Endothelial cell of umbilical vein (primary cell): ENCODE data around the gene CRY1. TPM values are rescaled to one million over a fixed set of nuclear protein-coding genes. Genes with fewer than 3 reads are reported as not detected.

ENCODE experiments used
- BruUV-seq: library from RNA; stranded (reverse); fragments of 400-500 nt; replicated peaks from 2 replicates; lab custom pipeline; 2021; lab: Mats Ljungman, UMichigan
- CTCF ChIA-PET: fragments of 300-600, 350-600 bp; sonication (Branson Sonifier 250); formaldehyde crosslinking; loops from one replicate; lab custom pipeline; 2021; ENCODE audit warnings: antibody characterized with exemption, inconsistent platforms; lab: Charles Lee
- POLR2A ChIA-PET: fragments of 300-600, 350-600 bp; sonication (Branson Sonifier 250); formaldehyde crosslinking; loops from one replicate; lab custom pipeline; 2021; ENCODE audit warnings: antibody characterized with exemption, inconsistent platforms; lab: Charles Lee
- DNase-seq: peaks from one replicate; pipeline ENCODE4 v3.0.0-alpha.2; 2011; ENCODE audit warnings: low read depth, low spot score
- FAIRE-seq: peaks from 2 replicates; lab custom pipeline; 2011; peaks lifted over from hg19 to GRCh38; lab: Jason Lieb, UNC
- H2AFZ ChIP-seq: 2 replicates; pipeline ENCODE4 v1.6.0; 2012; ENCODE audit warnings: low read depth, low read length, control low read depth, inconsistent platforms
- H3K27ac ChIP-seq: 2 replicates; pipeline ENCODE4 v1.5.1; 2011; ENCODE audit warnings: low read depth, mild to moderate bottlenecking, control low read depth, low read length, moderate library complexity; ENCODE audit not compliant: insufficient read depth
- H3K27me3 ChIP-seq, 2 experiments: 2 replicates each; pipeline versions ENCODE4 v1.6.0 to v1.6.1; 2011; ENCODE audit warnings: low read length in 2 of 2, mixed read lengths in 1 of 2; ENCODE audit not compliant: control insufficient read depth in 2 of 2, insufficient read depth in 2 of 2
- H3K36me3 ChIP-seq, 2 experiments: 2 replicates in 1 of 2; 3 replicates in 1 of 2; pipeline ENCODE4 v1.5.1; 2011; ENCODE audit warnings: low read length in 2 of 2, mild to moderate bottlenecking in 1 of 2, moderate library complexity in 1 of 2; ENCODE audit not compliant: control insufficient read depth in 2 of 2, insufficient read depth in 2 of 2; ENCODE audit errors: extremely low read depth in 1 of 2
- H3K4me1 ChIP-seq: 3 replicates; pipeline ENCODE4 v1.5.1; 2011; ENCODE audit warnings: mild to moderate bottlenecking, low read length; ENCODE audit not compliant: control insufficient read depth, insufficient read depth; ENCODE audit errors: extremely low read depth
- H3K4me2 ChIP-seq: 2 replicates; pipeline ENCODE4 v1.6.1; 2011; ENCODE audit warnings: low read length, control low read depth, mixed read lengths; ENCODE audit not compliant: insufficient read depth
- H3K4me3 ChIP-seq, 3 experiments: fragments of 200-600 bp in 1 of 3; sonication (generic), shearing (Covaris generic) in 1 of 3; replicated peaks in 1 of 3; 2 replicates each; pipeline ENCODE4 v1.5.1; 2011 to 2016; ENCODE audit warnings: control low read depth in 3 of 3, low read length in 3 of 3, mild to moderate bottlenecking in 2 of 3, inconsistent platforms in 1 of 3, low read depth in 1 of 3, moderate library complexity in 1 of 3; ENCODE audit not compliant: insufficient read depth in 1 of 3
- H3K79me2 ChIP-seq: 2 replicates; pipeline ENCODE4 v1.6.0; 2012; ENCODE audit warnings: low read length, inconsistent platforms; ENCODE audit not compliant: control insufficient read depth, insufficient read depth
- H3K9ac ChIP-seq: replicated peaks from 2 replicates; pipeline ENCODE3; 2011; ENCODE audit warnings: low read length, control low read depth; ENCODE audit not compliant: insufficient read depth; ENCODE audit errors: extremely low read depth
- H3K9me1 ChIP-seq: replicated peaks from 3 replicates; pipeline ENCODE4 v1.6.0; 2011; ENCODE audit warnings: mild to moderate bottlenecking, low read length; ENCODE audit not compliant: control insufficient read depth, insufficient read depth; ENCODE audit errors: extremely low read depth
- H3K9me3 ChIP-seq: replicated peaks from 2 replicates; pipeline ENCODE4 v1.5.1; 2012; ENCODE audit warnings: low read length, inconsistent platforms; ENCODE audit not compliant: control insufficient read depth, insufficient read depth
- H4K20me1 ChIP-seq: replicated peaks from 2 replicates; pipeline ENCODE3; 2011; ENCODE audit warnings: mild to moderate bottlenecking, low read length; ENCODE audit not compliant: control insufficient read depth, insufficient read depth; ENCODE audit errors: extremely low read depth
- CTCF ChIP-seq, 2 donors: IDR thresholded peaks; 1 replicate in 1 of 2; 2 replicates in 1 of 2; pipeline ENCODE4 v1.5.1; 2011; ENCODE audit warnings: low read length in 2 of 2, mild to moderate bottlenecking in 2 of 2, moderate library complexity in 2 of 2, control low read depth in 1 of 2, inconsistent platforms in 1 of 2, low read depth in 1 of 2; ENCODE audit not compliant: insufficient read depth in 1 of 2; ENCODE audit errors: extremely low read depth in 1 of 2
- EZH2 ChIP-seq: IDR thresholded peaks from 2 replicates; pipeline ENCODE4 v1.6.1; 2012; ENCODE audit warnings: borderline replicate concordance, low read depth, mild to moderate bottlenecking, moderate library complexity, low read length, inconsistent platforms; ENCODE audit not compliant: severe bottlenecking
- FOS ChIP-seq: IDR thresholded peaks from 2 replicates; pipeline ENCODE4 v1.6.1; 2011; ENCODE audit warnings: mild to moderate bottlenecking, low read length, moderate library complexity, borderline replicate concordance; ENCODE audit not compliant: insufficient read depth
- GATA2 ChIP-seq: IDR thresholded peaks from 2 replicates; pipeline ENCODE4 v1.7.0; 2011; ENCODE audit warnings: low read depth, mild to moderate bottlenecking, moderate library complexity, mixed read lengths, low read length; ENCODE audit not compliant: insufficient read length, insufficient read depth
- JUN ChIP-seq: IDR thresholded peaks from 2 replicates; pipeline ENCODE4 v1.6.1; 2011; ENCODE audit warnings: borderline replicate concordance, low read depth; ENCODE audit not compliant: insufficient read length, insufficient read depth
- MAX ChIP-seq: IDR thresholded peaks from 2 replicates; pipeline ENCODE4 v1.6.1; 2011; ENCODE audit not compliant: insufficient read depth, insufficient read length
- MYC ChIP-seq: IDR thresholded peaks from one replicate; pipeline ENCODE4 v1.6.1; 2011; ENCODE audit warnings: mild to moderate bottlenecking, low read depth, low read length
- POLR2A ChIP-seq: IDR thresholded peaks from 2 replicates; pipeline ENCODE4 v1.6.1; 2012; ENCODE audit warnings: low read depth, mild to moderate bottlenecking, control low read depth, low read length
- POLR2AphosphoS5 ChIP-seq: IDR thresholded peaks from 2 replicates; pipeline ENCODE4 v1.6.1; 2012; ENCODE audit warnings: low read depth, mild to moderate bottlenecking, control low read depth, low read length, moderate library complexity; ENCODE audit not compliant: insufficient read depth
- dilution Hi-C: fragments of 300-500 bp; cut with MboI; formaldehyde crosslinking; loops from one replicate; pipeline ENCODE4 v1.15.0; 2019; ENCODE audit warnings: low sequenced_read_pairs; ENCODE audit not compliant: extremely low pct_ligation_motif_present
- intact Hi-C: fragments of 100-400 bp; cut with micrococcal nuclease; formaldehyde crosslinking; loops from one replicate; pipeline ENCODE4 v1.10.0; 2022
- polyA plus RNA-seq, 4 experiments: library from polyadenylated mRNA; depleted of rRNA in 3 of 4; stranded (reverse) in 3 of 4; unstranded in 1 of 4; fragments of >200 nt; gene quantifications; 2 replicates each; pipeline versions ENCODE4 v1.2.1 to v1.2.3, GENCODE V29; 2011 to 2012; ENCODE audit warnings: missing spikeins in 1 of 4
- total RNA-seq: library from RNA; stranded (reverse); gene quantifications from 2 replicates; pipeline ENCODE4 v1.2.3, GENCODE V29; 2021

The CRY1 gene
- total and polyA plus RNA-seq, 2 donors (not counting 3 experiments of a cell fraction or from before 2014, with no cell fraction given): 11.4 to 21.0 TPM

DNA sequence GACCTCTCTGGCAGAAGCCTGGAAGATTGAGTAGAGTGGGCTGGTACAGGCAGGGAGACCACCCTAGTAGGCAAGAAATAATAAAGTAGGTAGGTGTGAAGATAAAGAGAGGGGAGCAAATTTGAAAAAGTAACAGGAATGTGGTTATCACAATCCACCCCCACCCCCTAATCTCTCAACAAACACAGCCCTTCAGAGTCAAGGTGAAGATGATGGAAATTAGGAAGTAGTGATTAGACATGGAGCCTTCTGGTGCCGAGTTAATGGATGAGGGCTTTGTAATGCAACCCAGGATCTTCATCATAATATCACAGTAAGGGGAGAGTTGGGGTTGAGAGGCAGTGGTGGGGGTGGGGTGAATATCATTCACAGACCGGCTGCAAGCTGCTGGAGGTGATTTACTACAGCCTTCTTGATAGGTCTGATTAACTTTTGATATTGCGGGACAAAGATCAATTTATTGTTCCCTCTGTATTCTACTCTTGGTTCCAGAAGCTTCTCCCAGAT is 29.2 kb upstream of the CRY1 start:
- no peaks in the 10 kb centered on the region for H3K4me1 ChIP-seq
- CTCF ChIA-PET: interaction anchor here (3.2 kb wide), 1 partner anchor 9 kb away, joined by 12 read pairs; no protein-coding TSS in a partner anchor
- POLR2A ChIA-PET: no interaction called here
- no peaks in the 10 kb centered on the region for H4K20me1 ChIP-seq
- H3K4me3 ChIP-seq: no peak overlapping the region
- no peak overlapping the region for H3K4me2 ChIP-seq
- FAIRE-seq (no peak), DNase-seq (no peak)
- no peak for TF ChIP-seq CTCF (IDR thresholded peaks at IDR 0.05; ENCODE audit: extremely low read depth in 1 of 2, insufficient read depth in 1 of 2, low read depth in 1 of 2, low read length in 2 of 2)
- no peak for TF ChIP-seq POLR2A
- TF ChIP-seq FOS: no peak
- no peak for TF ChIP-seq GATA2
- no peak for TF ChIP-seq MYC
- no peak for TF ChIP-seq JUN
- no peak for TF ChIP-seq EZH2
- TF ChIP-seq MAX: no peak
- TF ChIP-seq POLR2AphosphoS5: no peak
- H3K9ac ChIP-seq: no peak overlapping the region
- no peaks in the 10 kb centered on the region for H3K36me3 ChIP-seq
- no peak overlapping the region for H2AFZ ChIP-seq
- no peak overlapping the region for H3K27ac ChIP-seq
- no peaks in the 10 kb centered on the region for H3K79me2 ChIP-seq
- no peaks in the 10 kb centered on the region for H3K9me3 ChIP-seq
- no peaks in the 10 kb centered on the region for H3K9me1 ChIP-seq
- intact Hi-C loops (no loop called here), dilution Hi-C loops (no loop called here)
- no TSS peak for BruUV-seq
- peaks cover 11 to 17% of the 10 kb centered on the region in 2 experiments for H3K27me3 ChIP-seq
